ENCODE measurements around the gene SUPT5H. TPM values are rescaled to one million over a fixed set of nuclear protein-coding genes. Genes with fewer than 3 reads are reported as not detected.

SUPT5H gene
- total and polyA plus RNA-seq, 2 of the 13 experiments (the other 11 are each of a cell fraction or from before 2014, with no cell fraction given): 48.2 to 51.7 TPM

DNA sequence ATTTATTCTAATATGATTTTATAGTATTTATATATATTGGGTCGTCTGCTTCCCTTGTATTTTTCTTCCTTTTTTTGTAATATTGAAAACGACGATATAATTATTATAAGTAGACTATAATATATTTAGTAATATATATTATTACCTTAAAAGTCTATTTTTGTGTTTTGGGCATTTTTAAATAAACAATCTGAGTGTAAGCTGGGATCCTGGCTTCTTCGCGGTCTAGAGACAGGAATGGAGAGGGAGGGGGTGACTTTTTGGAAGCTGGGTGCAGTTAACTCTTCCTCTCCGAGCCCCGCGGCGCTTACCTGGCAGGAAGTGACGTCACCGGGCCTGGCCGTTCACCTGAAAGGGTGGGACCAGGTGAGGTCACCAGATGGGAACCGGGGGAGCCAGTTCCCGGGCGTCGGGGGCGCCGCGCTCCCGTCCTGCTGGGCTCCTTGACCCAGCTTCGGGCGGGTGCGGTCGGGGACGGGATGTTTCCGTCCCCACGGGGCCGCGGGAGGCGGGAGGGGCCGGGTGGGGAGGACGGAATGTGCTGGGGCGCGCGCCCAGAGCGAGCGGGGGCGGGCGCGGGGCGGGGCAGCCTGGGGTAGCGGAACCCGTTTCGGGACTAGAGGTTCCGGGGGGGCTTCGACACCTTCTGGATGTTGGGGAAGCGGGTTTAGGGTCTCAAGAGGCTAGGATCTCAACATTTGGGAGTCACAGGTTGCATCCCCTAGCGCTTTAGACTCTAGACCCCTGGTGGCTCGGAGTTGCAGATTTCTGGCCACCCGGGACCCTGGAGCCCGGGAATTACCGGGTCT lies 36.0 kb upstream of the SUPT5H start (continued):
- TF ChIP-seq, protein P1, sequence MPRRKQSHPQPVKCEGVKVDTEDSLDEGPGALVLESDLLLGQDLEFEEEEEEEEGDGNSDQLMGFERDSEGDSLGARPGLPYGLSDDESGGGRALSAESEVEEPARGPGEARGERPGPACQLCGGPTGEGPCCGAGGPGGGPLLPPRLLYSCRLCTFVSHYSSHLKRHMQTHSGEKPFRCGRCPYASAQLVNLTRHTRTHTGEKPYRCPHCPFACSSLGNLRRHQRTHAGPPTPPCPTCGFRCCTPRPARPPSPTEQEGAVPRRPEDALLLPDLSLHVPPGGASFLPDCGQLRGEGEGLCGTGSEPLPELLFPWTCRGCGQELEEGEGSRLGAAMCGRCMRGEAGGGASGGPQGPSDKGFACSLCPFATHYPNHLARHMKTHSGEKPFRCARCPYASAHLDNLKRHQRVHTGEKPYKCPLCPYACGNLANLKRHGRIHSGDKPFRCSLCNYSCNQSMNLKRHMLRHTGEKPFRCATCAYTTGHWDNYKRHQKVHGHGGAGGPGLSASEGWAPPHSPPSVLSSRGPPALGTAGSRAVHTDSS (CRISPR knock-in tag; conservative IDR thresholded peaks at IDR 0.05): no peak
- TF ChIP-seq PRMT3 (CRISPR knock-in tag; IDR thresholded peaks at IDR 0.05; ENCODE audit: borderline replicate concordance, low read depth) (no peak; the same call in 1 of the 2 replicates), HDAC1 (CRISPR knock-in tag; IDR thresholded peaks at IDR 0.05) (peak; percentile 27; the same call in 1 of the 2 replicates), CBX1 (IDR thresholded peaks at IDR 0.05; ENCODE audit: low read depth) (no peak), RARA (CRISPR knock-in tag; IDR thresholded peaks at IDR 0.05) (no peak), ZNF749 (CRISPR knock-in tag; IDR thresholded peaks at IDR 0.05; ENCODE audit: borderline replicate concordance) (no peak), MED8 (CRISPR knock-in tag; IDR thresholded peaks at IDR 0.05; ENCODE audit: insufficient replicate concordance) (no peak), YEATS4 (CRISPR knock-in tag; IDR thresholded peaks at IDR 0.05; ENCODE audit: borderline replicate concordance) (no peak), NR2C2 (CRISPR knock-in tag; IDR thresholded peaks at IDR 0.05; ENCODE audit: borderline replicate concordance) (0 out of 2 replicates have a peak, but pooled peaks have one; percentile 22), ZNF569 (CRISPR knock-in tag; IDR thresholded peaks at IDR 0.05; ENCODE audit: borderline replicate concordance) (no peak), ARNT2 (CRISPR knock-in tag; IDR thresholded peaks at IDR 0.05; ENCODE audit: low read depth) (0 out of 2 replicates have a peak, but pooled peaks have one; percentile 77), PAF1 (CRISPR knock-in tag; IDR thresholded peaks at IDR 0.05) (peak; percentile 62; the same call in 1 of the 2 replicates), SNAI1 (CRISPR knock-in tag; IDR thresholded peaks at IDR 0.05; ENCODE audit: borderline replicate concordance) (no peak), ZNF558 (CRISPR knock-in tag; IDR thresholded peaks at IDR 0.05; ENCODE audit: borderline replicate concordance) (peak; percentile 66; the same call in 1 of the 2 replicates), ZEB1 (IDR thresholded peaks at IDR 0.05; ENCODE audit: insufficient replicate concordance, low read depth) (peak; percentile 100)
- TF ChIP-seq, protein P2, sequence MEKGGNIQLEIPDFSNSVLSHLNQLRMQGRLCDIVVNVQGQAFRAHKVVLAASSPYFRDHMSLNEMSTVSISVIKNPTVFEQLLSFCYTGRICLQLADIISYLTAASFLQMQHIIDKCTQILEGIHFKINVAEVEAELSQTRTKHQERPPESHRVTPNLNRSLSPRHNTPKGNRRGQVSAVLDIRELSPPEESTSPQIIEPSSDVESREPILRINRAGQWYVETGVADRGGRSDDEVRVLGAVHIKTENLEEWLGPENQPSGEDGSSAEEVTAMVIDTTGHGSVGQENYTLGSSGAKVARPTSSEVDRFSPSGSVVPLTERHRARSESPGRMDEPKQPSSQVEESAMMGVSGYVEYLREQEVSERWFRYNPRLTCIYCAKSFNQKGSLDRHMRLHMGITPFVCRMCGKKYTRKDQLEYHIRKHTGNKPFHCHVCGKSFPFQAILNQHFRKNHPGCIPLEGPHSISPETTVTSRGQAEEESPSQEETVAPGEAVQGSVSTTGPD (CRISPR knock-in tag; IDR thresholded peaks at IDR 0.05): no peak
- TF ChIP-seq, protein P3, sequence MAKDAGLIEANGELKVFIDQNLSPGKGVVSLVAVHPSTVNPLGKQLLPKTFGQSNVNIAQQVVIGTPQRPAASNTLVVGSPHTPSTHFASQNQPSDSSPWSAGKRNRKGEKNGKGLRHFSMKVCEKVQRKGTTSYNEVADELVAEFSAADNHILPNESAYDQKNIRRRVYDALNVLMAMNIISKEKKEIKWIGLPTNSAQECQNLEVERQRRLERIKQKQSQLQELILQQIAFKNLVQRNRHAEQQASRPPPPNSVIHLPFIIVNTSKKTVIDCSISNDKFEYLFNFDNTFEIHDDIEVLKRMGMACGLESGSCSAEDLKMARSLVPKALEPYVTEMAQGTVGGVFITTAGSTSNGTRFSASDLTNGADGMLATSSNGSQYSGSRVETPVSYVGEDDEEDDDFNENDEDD (CRISPR knock-in tag; IDR thresholded peaks at IDR 0.05; ENCODE audit: borderline replicate concordance): no peak; the same call in 1 of the 2 replicates
- TF ChIP-seq, protein P4, sequence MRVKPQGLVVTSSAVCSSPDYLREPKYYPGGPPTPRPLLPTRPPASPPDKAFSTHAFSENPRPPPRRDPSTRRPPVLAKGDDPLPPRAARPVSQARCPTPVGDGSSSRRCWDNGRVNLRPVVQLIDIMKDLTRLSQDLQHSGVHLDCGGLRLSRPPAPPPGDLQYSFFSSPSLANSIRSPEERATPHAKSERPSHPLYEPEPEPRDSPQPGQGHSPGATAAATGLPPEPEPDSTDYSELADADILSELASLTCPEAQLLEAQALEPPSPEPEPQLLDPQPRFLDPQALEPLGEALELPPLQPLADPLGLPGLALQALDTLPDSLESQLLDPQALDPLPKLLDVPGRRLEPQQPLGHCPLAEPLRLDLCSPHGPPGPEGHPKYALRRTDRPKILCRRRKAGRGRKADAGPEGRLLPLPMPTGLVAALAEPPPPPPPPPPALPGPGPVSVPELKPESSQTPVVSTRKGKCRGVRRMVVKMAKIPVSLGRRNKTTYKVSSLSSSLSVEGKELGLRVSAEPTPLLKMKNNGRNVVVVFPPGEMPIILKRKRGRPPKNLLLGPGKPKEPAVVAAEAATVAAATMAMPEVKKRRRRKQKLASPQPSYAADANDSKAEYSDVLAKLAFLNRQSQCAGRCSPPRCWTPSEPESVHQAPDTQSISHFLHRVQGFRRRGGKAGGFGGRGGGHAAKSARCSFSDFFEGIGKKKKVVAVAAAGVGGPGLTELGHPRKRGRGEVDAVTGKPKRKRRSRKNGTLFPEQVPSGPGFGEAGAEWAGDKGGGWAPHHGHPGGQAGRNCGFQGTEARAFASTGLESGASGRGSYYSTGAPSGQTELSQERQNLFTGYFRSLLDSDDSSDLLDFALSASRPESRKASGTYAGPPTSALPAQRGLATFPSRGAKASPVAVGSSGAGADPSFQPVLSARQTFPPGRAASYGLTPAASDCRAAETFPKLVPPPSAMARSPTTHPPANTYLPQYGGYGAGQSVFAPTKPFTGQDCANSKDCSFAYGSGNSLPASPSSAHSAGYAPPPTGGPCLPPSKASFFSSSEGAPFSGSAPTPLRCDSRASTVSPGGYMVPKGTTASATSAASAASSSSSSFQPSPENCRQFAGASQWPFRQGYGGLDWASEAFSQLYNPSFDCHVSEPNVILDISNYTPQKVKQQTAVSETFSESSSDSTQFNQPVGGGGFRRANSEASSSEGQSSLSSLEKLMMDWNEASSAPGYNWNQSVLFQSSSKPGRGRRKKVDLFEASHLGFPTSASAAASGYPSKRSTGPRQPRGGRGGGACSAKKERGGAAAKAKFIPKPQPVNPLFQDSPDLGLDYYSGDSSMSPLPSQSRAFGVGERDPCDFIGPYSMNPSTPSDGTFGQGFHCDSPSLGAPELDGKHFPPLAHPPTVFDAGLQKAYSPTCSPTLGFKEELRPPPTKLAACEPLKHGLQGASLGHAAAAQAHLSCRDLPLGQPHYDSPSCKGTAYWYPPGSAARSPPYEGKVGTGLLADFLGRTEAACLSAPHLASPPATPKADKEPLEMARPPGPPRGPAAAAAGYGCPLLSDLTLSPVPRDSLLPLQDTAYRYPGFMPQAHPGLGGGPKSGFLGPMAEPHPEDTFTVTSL (CRISPR knock-in tag; IDR thresholded peaks at IDR 0.05; ENCODE audit: borderline replicate concordance): no peak
